Stomach (tissue), 9 donors: ENCODE results near the gene TSPAN2. TPM values are rescaled to one million over a fixed set of nuclear protein-coding genes. Genes with fewer than 3 reads are reported as not detected.

Experiments
- DNase-seq, 2 donors: peaks; one replicate each; pipeline versions ENCODE4 v3.0.0 to v3.0.0-alpha.2; 2013 to 2019
- H3K27ac ChIP-seq, 5 donors: fragments of 200-600 bp in 4 of 5; sonication (generic) in 4 of 5; one replicate each; pipeline ENCODE4 v1.5.1; 2013 to 2019; ENCODE audit warnings: mild to moderate bottlenecking in 1 of 5, moderate library complexity in 1 of 5
- H3K27me3 ChIP-seq, 3 donors: fragments of 200-600 bp; sonication (generic); one replicate each; pipeline ENCODE4 v1.5.1; 2017 to 2019; ENCODE audit warnings: mixed run types in 1 of 3
- H3K36me3 ChIP-seq, 4 donors: fragments of 200-600 bp; sonication (generic); 1 replicate in 3 of 4; 2 replicates in 1 of 4; pipeline ENCODE4 v1.5.1; 2016 to 2019
- H3K4me1 ChIP-seq, 4 donors: fragments of 200-600 bp; sonication (generic); one replicate each; pipeline ENCODE4 v1.5.1; 2016 to 2019
- H3K4me3 ChIP-seq, 4 donors: fragments of 200-600 bp; sonication (generic) in 3 of 4; one replicate each; pipeline ENCODE4 v1.5.1; 2016 to 2019; ENCODE audit warnings: mild to moderate bottlenecking in 1 of 4
- H3K9me3 ChIP-seq, 4 donors: fragments of 200-600 bp; sonication (generic); one replicate each; pipeline ENCODE4 v1.5.1; 2016 to 2019
- EP300 ChIP-seq: sonication (generic); formaldehyde crosslinking; IDR thresholded peaks from one replicate; pipeline ENCODE4 v1.6.1; 2017; ENCODE audit warnings: antibody characterized with exemption
- POLR2A ChIP-seq, 4 donors: fragments of 450-650 bp; IDR thresholded peaks; one replicate each; pipeline ENCODE4 v1.6.1; 2016; ENCODE audit warnings: antibody characterized with exemption in 4 of 4, control low read depth in 2 of 4, mild to moderate bottlenecking in 1 of 4, moderate library complexity in 1 of 4
- POLR2AphosphoS5 ChIP-seq, 3 donors: sonication (generic); formaldehyde crosslinking; IDR thresholded peaks; one replicate each; pipeline ENCODE4 v1.6.1; 2016; ENCODE audit warnings: antibody characterized with exemption in 3 of 3
- WGBS, 5 donors: extraction: QIAGEN DNeasy Blood & Tissue Kit in 3 of 5; methylation state at CpG; one replicate each; pipeline versions ENCODE4 v1.1.5 to v1.1.7; 2013 to 2018; 5-methylcytosine and 5-hydroxymethylcytosine counted together
- intact Hi-C: fragments of 100-400 bp; cut with DNase I; formaldehyde crosslinking; loops from one replicate; pipeline ENCODE4 v1.15.1; 2023; ENCODE audit warnings: low total_unique reads
- polyA plus RNA-seq, 3 donors: library from polyadenylated mRNA; stranded (reverse); fragments of 200-250 nt; gene quantifications; one replicate each; pipeline ENCODE4 v1.2.3, GENCODE V29; 2013
- total RNA-seq, 5 donors: library from RNA; depleted of rRNA; stranded (reverse); fragments of >200 nt; gene quantifications; one replicate each; pipeline versions ENCODE4 v1.1.0 to v1.2.3, GENCODE V29; 2014 to 2016
- TF ChIP-seq, protein P1 (sequence below), 7 experiments: fragments of 450-650 bp in 4 of 7; fragments of 200-600 bp in 3 of 7; sonication (generic) in 3 of 7; IDR thresholded peaks; one replicate each; pipeline ENCODE4 v1.5.1; 2016 to 2019; ENCODE audit warnings: antibody characterized with exemption in 7 of 7, control low read depth in 2 of 7, mild to moderate bottlenecking in 1 of 7
- donor health status: healthy with polysubstance abuse.
- donor health status: Bipolar disorder and iron deficiency.
- donor health status: healthy.

TSPAN2 gene
- total and polyA plus RNA-seq, 8 donors: 2.6 to 39.7 (median 10.2) TPM

- TF ChIP-seq, protein P1, sequence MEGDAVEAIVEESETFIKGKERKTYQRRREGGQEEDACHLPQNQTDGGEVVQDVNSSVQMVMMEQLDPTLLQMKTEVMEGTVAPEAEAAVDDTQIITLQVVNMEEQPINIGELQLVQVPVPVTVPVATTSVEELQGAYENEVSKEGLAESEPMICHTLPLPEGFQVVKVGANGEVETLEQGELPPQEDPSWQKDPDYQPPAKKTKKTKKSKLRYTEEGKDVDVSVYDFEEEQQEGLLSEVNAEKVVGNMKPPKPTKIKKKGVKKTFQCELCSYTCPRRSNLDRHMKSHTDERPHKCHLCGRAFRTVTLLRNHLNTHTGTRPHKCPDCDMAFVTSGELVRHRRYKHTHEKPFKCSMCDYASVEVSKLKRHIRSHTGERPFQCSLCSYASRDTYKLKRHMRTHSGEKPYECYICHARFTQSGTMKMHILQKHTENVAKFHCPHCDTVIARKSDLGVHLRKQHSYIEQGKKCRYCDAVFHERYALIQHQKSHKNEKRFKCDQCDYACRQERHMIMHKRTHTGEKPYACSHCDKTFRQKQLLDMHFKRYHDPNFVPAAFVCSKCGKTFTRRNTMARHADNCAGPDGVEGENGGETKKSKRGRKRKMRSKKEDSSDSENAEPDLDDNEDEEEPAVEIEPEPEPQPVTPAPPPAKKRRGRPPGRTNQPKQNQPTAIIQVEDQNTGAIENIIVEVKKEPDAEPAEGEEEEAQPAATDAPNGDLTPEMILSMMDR (IDR thresholded peaks at IDR 0.05): no peak
- TF ChIP-seq POLR2AphosphoS5 (IDR thresholded peaks at IDR 0.05) (no peak), POLR2A (IDR thresholded peaks at IDR 0.05) (no peak), EP300 (no peak)
- intact Hi-C loops: no loop called here
- H3K9me3 ChIP-seq: peaks cover 0 to 39% (median 27%) of the 10 kb centered on the region in 4 donors
- H3K4me3 ChIP-seq: no peak overlapping the region
- H3K27me3 ChIP-seq: peaks cover 0 to 4% (median 0%) of the 10 kb centered on the region in 3 donors
- WGBS, 5 donors: 90 to 96% (median 95%) methylated on average over 4 of the region's 4 CpGs
- H3K36me3 ChIP-seq: no peaks in the 10 kb centered on the region
- DNase-seq: no peak
- H3K4me1 ChIP-seq: no peaks in the 10 kb centered on the region
- no peak overlapping the region for H3K27ac ChIP-seq
Measured at GRCh38 chr1:115118611-115119010, 29.3 kb upstream of the TSPAN2 start.

DNA sequence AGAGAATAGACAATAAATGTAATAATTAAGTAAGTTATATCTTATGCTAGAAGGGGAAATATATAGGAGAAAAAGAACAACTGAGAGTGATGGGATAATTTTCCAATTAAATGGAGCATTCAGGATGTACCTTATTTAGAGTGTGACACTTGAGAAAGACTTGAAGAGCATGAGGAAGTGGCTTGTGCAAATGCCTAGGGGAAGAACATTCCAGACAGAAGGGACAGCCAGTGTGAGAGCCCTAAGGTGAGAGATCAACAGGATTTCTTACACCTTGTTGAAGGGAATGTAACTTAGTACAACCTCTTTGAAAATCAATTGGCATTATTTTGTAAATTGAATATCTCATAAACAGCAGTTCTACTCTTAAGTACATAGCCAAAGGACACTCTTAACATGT is 28.8 kb upstream of the TSPAN2 start:
- intact Hi-C loops: no loop called here

DNA sequence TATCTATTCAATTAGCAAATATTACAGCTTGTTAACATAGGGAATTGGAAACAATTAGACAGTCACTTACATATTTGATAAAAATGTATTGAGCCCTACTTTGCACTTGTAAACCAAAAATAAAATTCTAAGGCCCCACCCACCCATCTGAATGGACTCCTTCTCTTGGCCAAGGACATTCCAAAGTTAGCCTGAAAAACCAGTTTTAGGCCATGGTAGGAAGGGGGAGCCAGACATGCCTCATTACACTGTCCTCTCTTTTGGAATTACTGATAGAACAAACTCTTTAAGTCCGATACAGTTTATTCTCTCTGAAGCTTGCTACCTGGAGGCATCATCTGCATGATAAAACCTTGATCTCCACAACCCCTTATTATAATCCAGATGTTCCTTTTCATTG is 28.0 kb upstream of the TSPAN2 start:
- intact Hi-C loops: no loop called here
- DNase-seq: no peak
- WGBS, 5 donors: 58 to 94% (median 78%) methylated on average over 1 of the region's 1 CpG
- TF ChIP-seq POLR2A (IDR thresholded peaks at IDR 0.05) (no peak), POLR2AphosphoS5 (IDR thresholded peaks at IDR 0.05) (no peak), EP300 (no peak)
- TF ChIP-seq, protein P1 (IDR thresholded peaks at IDR 0.05): no peak
- H3K4me1 ChIP-seq: peaks cover 0 to 7% (median 0%) of the 10 kb centered on the region in 4 donors
- peaks cover 0 to 26% (median 19%) of the 10 kb centered on the region in 4 donors for H3K9me3 ChIP-seq
- no peak overlapping the region for H3K4me3 ChIP-seq
- no peak overlapping the region for H3K27ac ChIP-seq
- no peaks in the 10 kb centered on the region for H3K36me3 ChIP-seq
- H3K27me3 ChIP-seq: peaks cover 0 to under 1% (median 0%) of the 10 kb centered on the region in 3 donors

More for the DNA sequence above, 28.8 kb upstream of the TSPAN2 start:
- DNase-seq: no peak
- H3K4me1 ChIP-seq: peaks cover 0 to under 1% (median 0%) of the 10 kb centered on the region in 4 donors
- H3K4me3 ChIP-seq: no peak overlapping the region
- TF ChIP-seq POLR2A (IDR thresholded peaks at IDR 0.05) (no peak), POLR2AphosphoS5 (IDR thresholded peaks at IDR 0.05) (no peak), EP300 (no peak)
- TF ChIP-seq, protein P1 (IDR thresholded peaks at IDR 0.05): no peak
- H3K27ac ChIP-seq: no peak overlapping the region
- no peaks in the 10 kb centered on the region for H3K36me3 ChIP-seq
- peaks cover 0 to 4% (median 0%) of the 10 kb centered on the region in 3 donors for H3K27me3 ChIP-seq
- peaks cover 0 to 34% (median 26%) of the 10 kb centered on the region in 4 donors for H3K9me3 ChIP-seq

DNA sequence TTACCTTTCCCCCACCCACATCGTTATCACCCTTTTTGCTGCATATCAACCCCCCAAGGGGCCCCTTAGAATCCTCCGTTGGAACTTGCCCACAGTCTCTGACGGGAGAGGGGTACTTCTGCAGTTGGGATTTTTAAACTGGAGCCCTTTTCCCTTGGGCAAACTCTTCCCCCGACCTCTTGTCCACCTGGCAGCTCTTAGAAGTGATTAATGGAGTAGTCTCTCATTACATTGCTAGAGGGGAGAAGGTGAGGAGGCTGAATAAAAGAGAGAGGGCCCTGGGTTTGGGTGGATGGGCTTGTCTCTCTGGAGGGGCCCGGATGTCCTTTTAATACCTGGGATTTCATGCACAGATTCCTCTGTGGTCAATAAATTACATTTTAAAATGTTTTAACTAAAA is 27.2 kb upstream of the TSPAN2 start:
- Histone ChIP-seq H3K4me1 (peaks cover 0 to 7% (median 0%) of the 10 kb centered on the region in 4 donors), H3K27ac (no peak overlapping the region), H3K4me3 (no peak overlapping the region), H3K27me3 (no peaks in the 10 kb centered on the region), H3K9me3 (peaks cover 0 to 18% (median 11%) of the 10 kb centered on the region in 4 donors), H3K36me3 (no peaks in the 10 kb centered on the region)
- DNase-seq: no peak
- TF ChIP-seq POLR2AphosphoS5 (IDR thresholded peaks at IDR 0.05) (no peak), EP300 (no peak), POLR2A (IDR thresholded peaks at IDR 0.05) (no peak)
- TF ChIP-seq, protein P1 (IDR thresholded peaks at IDR 0.05): no peak
- WGBS, 5 donors: 56 to 72% (median 63%) methylated on average over 5 of the region's 5 CpGs
- intact Hi-C loops: no loop called here
